HepG2 (cell line): Measurements from ENCODE around the gene MYL11. TPM values are rescaled to one million over a fixed set of nuclear protein-coding genes. Genes with fewer than 3 reads are reported as not detected.

Experiments
- HIC2 ChIP-seq: sonication (generic); formaldehyde crosslinking; IDR thresholded peaks from 2 replicates; pipeline ENCODE4 v1.9.0; 2022; ENCODE audit warnings: low read depth, missing genetic modification reagents
- HOXD1 ChIP-seq: sonication (generic); formaldehyde crosslinking; IDR thresholded peaks from 2 replicates; pipeline ENCODE4 v1.5.0; 2020; ENCODE audit warnings: missing genetic modification reagents
- IRF2 ChIP-seq: IDR thresholded peaks from 2 replicates; pipeline ENCODE4 v1.6.1; 2018; ENCODE audit warnings: missing genetic modification reagents, missing compliant biosample characterization
- LBX2 ChIP-seq: sonication (generic); formaldehyde crosslinking; IDR thresholded peaks from 2 replicates; pipeline ENCODE4 v1.5.0; 2020; ENCODE audit warnings: missing genetic modification reagents, mild to moderate bottlenecking, borderline replicate concordance
- NKX3-1 ChIP-seq: sonication (generic); formaldehyde crosslinking; IDR thresholded peaks from 2 replicates; pipeline ENCODE4 v1.5.0; 2020; ENCODE audit warnings: missing genetic modification reagents
- SMARCC2 ChIP-seq: fragments of 450-650 bp; IDR thresholded peaks from 2 replicates; pipeline ENCODE4 v1.6.1; 2017; ENCODE audit warnings: antibody characterized with exemption, mild to moderate bottlenecking
- SOX6 ChIP-seq, 2 experiments: fragments of 450-650 bp in 1 of 2; sonication (generic) in 1 of 2; formaldehyde crosslinking in 1 of 2; IDR thresholded peaks; 2 replicates each; pipeline versions ENCODE4 v1.4.0 to v1.6.1; 2017 to 2020; ENCODE audit warnings: antibody characterized with exemption in 1 of 2, mild to moderate bottlenecking in 1 of 2, missing genetic modification reagents in 1 of 2
- ZC3H13 ChIP-seq: sonication (generic); formaldehyde crosslinking; IDR thresholded peaks from 2 replicates; pipeline ENCODE4 v1.8.1; 2023; ENCODE audit warnings: mild to moderate bottlenecking, missing genetic modification reagents, moderate library complexity
- ZNF12 ChIP-seq: sonication (generic); formaldehyde crosslinking; IDR thresholded peaks from 2 replicates; pipeline ENCODE4 v1.5.0; 2020; ENCODE audit warnings: missing genetic modification reagents
- ZNF432 ChIP-seq: sonication (generic); formaldehyde crosslinking; IDR thresholded peaks from 2 replicates; pipeline ENCODE4 v1.5.0; 2020; ENCODE audit warnings: missing genetic modification reagents, mild to moderate bottlenecking, borderline replicate concordance
- ZNF672 ChIP-seq: sonication (generic); formaldehyde crosslinking; IDR thresholded peaks from 2 replicates; pipeline ENCODE4 v1.8.1; 2022; ENCODE audit warnings: missing genetic modification reagents
- ZNF747 ChIP-seq: sonication (generic); formaldehyde crosslinking; IDR thresholded peaks from 2 replicates; pipeline ENCODE4 v1.8.1; 2023; ENCODE audit warnings: missing genetic modification reagents, mild to moderate bottlenecking, borderline replicate concordance
- ZNF772 ChIP-seq: sonication (generic); formaldehyde crosslinking; IDR thresholded peaks from 2 replicates; pipeline ENCODE4 v1.5.0; 2020; ENCODE audit warnings: mild to moderate bottlenecking, missing genetic modification reagents
- ZNF773 ChIP-seq: sonication (generic); formaldehyde crosslinking; IDR thresholded peaks from 2 replicates; pipeline ENCODE4 v1.4.0; 2020; ENCODE audit warnings: missing genetic modification reagents, borderline replicate concordance
- polyA plus RNA-seq, 8 experiments: library from polyadenylated mRNA; depleted of rRNA in 3 of 8; stranded (reverse) in 7 of 8; unstranded in 1 of 8; fragments of >200 nt; fragmentation: Illumina TruSeq in 4 of 8; extraction: Trizol in 4 of 8; gene quantifications; 2 replicates each; pipeline versions ENCODE4 v1.2.1 to v1.2.3, GENCODE V29; 2011 to 2016; ENCODE audit warnings: low read depth in 4 of 8, missing spikeins in 1 of 8, mixed read lengths in 1 of 8; ENCODE audit not compliant: insufficient read depth in 1 of 8
- total RNA-seq, 5 experiments: library from RNA; depleted of rRNA; stranded (reverse); fragments of >200 nt; fragmentation: Illumina TruSeq; extraction: Trizol; gene quantifications; 2 replicates each; pipeline ENCODE4 v1.2.3, GENCODE V29; 2016; ENCODE audit warnings: low read depth in 1 of 5
- TF ChIP-seq, protein P1 (sequence below): sonication (generic); formaldehyde crosslinking; IDR thresholded peaks from 2 replicates; pipeline ENCODE4 v1.4.0; 2020; ENCODE audit warnings: missing genetic modification reagents
- TF ChIP-seq, protein P2 (sequence below): sonication (generic); formaldehyde crosslinking; IDR thresholded peaks from 2 replicates; pipeline ENCODE4 v1.5.0; 2020; ENCODE audit warnings: missing genetic modification reagents

Gene MYL11
- total and polyA plus RNA-seq, 2 of the 13 experiments (the other 11 are each of a cell fraction or from before 2014, with no cell fraction given) = not detected

DNA sequence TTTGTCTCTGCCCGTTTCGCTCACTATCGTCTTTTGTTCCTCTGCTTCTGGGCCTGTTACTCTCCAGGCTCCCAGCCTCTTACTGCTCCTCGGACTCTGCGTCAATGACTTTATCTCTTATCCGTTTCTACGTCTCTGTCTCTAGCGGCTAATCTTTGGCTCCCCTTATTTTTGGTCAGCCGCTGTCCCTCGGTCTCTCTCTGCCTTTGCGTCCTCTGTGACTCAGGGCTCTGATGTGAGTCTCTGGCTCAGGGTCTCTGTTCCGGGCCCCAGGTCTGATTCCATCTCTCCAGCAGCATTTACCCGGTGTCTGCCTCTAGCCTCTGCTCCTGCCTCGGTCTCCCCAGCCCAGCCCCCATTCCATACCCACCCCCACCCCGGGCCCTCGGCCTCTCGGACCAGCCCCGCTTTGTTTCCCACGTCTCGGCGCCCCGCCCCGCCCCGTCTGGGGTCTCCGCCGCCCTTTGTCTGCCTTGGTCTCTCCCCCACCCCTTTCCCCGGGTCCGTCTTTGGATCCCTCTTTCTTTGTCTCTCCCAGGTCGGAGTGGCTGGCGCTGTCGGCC, 20.1 kb downstream of the MYL11 start (continued):
- TF ChIP-seq HIC2 (CRISPR knock-in tag) = no peak
- TF ChIP-seq ZC3H13 = 0 out of 2 replicates have a peak, but pooled peaks have one; percentile 56
- no peak for TF ChIP-seq SOX6 (IDR thresholded peaks at IDR 0.05)
- 0 out of 2 replicates have a peak, but pooled peaks have one; percentile 39 for TF ChIP-seq SOX6 (CRISPR knock-in tag; IDR thresholded peaks at IDR 0.05)
- TF ChIP-seq HOXD1 (CRISPR knock-in tag) = no peak
- TF ChIP-seq ZNF773 (CRISPR knock-in tag) = 0 out of 2 replicates have a peak, but pooled peaks have one; percentile 70
- TF ChIP-seq, protein P1, sequence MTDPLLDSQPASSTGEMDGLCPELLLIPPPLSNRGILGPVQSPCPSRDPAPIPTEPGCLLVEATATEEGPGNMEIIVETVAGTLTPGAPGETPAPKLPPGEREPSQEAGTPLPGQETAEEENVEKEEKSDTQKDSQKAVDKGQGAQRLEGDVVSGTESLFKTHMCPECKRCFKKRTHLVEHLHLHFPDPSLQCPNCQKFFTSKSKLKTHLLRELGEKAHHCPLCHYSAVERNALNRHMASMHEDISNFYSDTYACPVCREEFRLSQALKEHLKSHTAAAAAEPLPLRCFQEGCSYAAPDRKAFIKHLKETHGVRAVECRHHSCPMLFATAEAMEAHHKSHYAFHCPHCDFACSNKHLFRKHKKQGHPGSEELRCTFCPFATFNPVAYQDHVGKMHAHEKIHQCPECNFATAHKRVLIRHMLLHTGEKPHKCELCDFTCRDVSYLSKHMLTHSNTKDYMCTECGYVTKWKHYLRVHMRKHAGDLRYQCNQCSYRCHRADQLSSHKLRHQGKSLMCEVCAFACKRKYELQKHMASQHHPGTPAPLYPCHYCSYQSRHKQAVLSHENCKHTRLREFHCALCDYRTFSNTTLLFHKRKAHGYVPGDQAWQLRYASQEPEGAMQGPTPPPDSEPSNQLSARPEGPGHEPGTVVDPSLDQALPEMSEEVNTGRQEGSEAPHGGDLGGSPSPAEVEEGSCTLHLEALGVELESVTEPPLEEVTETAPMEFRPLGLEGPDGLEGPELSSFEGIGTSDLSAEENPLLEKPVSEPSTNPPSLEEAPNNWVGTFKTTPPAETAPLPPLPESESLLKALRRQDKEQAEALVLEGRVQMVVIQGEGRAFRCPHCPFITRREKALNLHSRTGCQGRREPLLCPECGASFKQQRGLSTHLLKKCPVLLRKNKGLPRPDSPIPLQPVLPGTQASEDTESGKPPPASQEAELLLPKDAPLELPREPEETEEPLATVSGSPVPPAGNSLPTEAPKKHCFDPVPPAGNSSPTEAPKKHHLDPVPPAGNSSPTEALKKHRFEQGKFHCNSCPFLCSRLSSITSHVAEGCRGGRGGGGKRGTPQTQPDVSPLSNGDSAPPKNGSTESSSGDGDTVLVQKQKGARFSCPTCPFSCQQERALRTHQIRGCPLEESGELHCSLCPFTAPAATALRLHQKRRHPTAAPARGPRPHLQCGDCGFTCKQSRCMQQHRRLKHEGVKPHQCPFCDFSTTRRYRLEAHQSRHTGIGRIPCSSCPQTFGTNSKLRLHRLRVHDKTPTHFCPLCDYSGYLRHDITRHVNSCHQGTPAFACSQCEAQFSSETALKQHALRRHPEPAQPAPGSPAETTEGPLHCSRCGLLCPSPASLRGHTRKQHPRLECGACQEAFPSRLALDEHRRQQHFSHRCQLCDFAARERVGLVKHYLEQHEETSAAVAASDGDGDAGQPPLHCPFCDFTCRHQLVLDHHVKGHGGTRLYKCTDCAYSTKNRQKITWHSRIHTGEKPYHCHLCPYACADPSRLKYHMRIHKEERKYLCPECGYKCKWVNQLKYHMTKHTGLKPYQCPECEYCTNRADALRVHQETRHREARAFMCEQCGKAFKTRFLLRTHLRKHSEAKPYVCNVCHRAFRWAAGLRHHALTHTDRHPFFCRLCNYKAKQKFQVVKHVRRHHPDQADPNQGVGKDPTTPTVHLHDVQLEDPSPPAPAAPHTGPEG (CRISPR knock-in tag) = no peak
- 0 out of 2 replicates have a peak, but pooled peaks have one; percentile 10 for TF ChIP-seq ZNF672 (CRISPR knock-in tag)
- TF ChIP-seq IRF2 (CRISPR knock-in tag) = no peak
- 0 out of 2 replicates have a peak, but pooled peaks have one; percentile 25 for TF ChIP-seq NKX3-1 (CRISPR knock-in tag)
- TF ChIP-seq ZNF747 = 0 out of 2 replicates have a peak, but pooled peaks have one; percentile 18
- TF ChIP-seq ZNF432 (CRISPR knock-in tag) = 0 out of 2 replicates have a peak, but pooled peaks have one; percentile 79
- 0 out of 2 replicates have a peak, but pooled peaks have one; percentile 25 for TF ChIP-seq ZNF772 (CRISPR knock-in tag)
- TF ChIP-seq, protein P2, sequence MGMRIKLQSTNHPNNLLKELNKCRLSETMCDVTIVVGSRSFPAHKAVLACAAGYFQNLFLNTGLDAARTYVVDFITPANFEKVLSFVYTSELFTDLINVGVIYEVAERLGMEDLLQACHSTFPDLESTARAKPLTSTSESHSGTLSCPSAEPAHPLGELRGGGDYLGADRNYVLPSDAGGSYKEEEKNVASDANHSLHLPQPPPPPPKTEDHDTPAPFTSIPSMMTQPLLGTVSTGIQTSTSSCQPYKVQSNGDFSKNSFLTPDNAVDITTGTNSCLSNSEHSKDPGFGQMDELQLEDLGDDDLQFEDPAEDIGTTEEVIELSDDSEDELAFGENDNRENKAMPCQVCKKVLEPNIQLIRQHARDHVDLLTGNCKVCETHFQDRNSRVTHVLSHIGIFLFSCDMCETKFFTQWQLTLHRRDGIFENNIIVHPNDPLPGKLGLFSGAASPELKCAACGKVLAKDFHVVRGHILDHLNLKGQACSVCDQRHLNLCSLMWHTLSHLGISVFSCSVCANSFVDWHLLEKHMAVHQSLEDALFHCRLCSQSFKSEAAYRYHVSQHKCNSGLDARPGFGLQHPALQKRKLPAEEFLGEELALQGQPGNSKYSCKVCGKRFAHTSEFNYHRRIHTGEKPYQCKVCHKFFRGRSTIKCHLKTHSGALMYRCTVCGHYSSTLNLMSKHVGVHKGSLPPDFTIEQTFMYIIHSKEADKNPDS (CRISPR knock-in tag) = 0 out of 2 replicates have a peak, but pooled peaks have one; percentile 8
- no peak for TF ChIP-seq SMARCC2
- no peak for TF ChIP-seq ZNF12 (CRISPR knock-in tag)
- TF ChIP-seq LBX2 = no peak
